Activated T-cell treated with anti-CD3 and anti-CD28 coated beads, Interleukin-2, amount 50 U/mL, for 72 hours (primary cell): ENCODE results near the gene CLK2. TPM values are rescaled to one million over a fixed set of nuclear protein-coding genes. Genes with fewer than 3 reads are reported as not detected.
"Not testable (repeated sequence)": the region's sequence is repeated elsewhere in the genome, so short reads cannot be mapped to it uniquely, and the experiment has no call there.

Source experiments
- ATAC-seq, 2 donors: fragments of 150-1000 bp; cut with Tn5 transposase; replicated peaks in 1 of 2; 2 replicates each; pipeline ENCODE4 v1.10.0; 2021; ENCODE audit warnings: moderate library complexity in 2 of 2, mild to moderate bottlenecking in 1 of 2
- DNase-seq, 2 donors: peaks; one replicate each; pipeline ENCODE4 v3.0.0; 2021 to 2022; ENCODE audit warnings: mixed read lengths in 1 of 2
- H3K27ac Mint-ChIP-seq: one replicate; pipeline ENCODE4 v1.8.0; 2022; ENCODE audit warnings: mild to moderate bottlenecking, moderate library complexity, mixed read lengths
- H3K27me3 Mint-ChIP-seq: one replicate; pipeline ENCODE4 v1.8.0; 2022; ENCODE audit warnings: low read depth, mixed read lengths
- H3K36me3 Mint-ChIP-seq, 2 donors: one replicate each; pipeline ENCODE4 v1.8.0; 2022; ENCODE audit warnings: mixed read lengths in 2 of 2, mild to moderate bottlenecking in 1 of 2; ENCODE audit not compliant: insufficient read depth in 2 of 2
- H3K4me1 Mint-ChIP-seq: one replicate; pipeline ENCODE4 v1.8.0; 2022; ENCODE audit warnings: low read depth, mixed read lengths
- H3K4me3 Mint-ChIP-seq, 2 donors: one replicate each; pipeline ENCODE4 v1.8.0; 2022; ENCODE audit warnings: mild to moderate bottlenecking in 2 of 2, mixed read lengths in 2 of 2, moderate library complexity in 2 of 2
- H3K9me3 Mint-ChIP-seq, 2 donors: one replicate each; pipeline ENCODE4 v1.8.0; 2022; ENCODE audit warnings: mixed read lengths in 2 of 2
- total RNA-seq, 2 donors: library from RNA; stranded (reverse); gene quantifications; one replicate each; pipeline ENCODE4 v1.2.3, GENCODE V29; 2022

CLK2 gene
- total RNA-seq, 2 donors from 2014 or later = 72.4 to 77.9 TPM

- DNase-seq = no peak
- Mint-ChIP-seq H3K9me3 (no peaks in the 10 kb centered on the region), H3K36me3 (peaks cover 3 to 11% of the 10 kb centered on the region in 2 donors), H3K27me3 (no peaks in the 10 kb centered on the region), H3K4me1 (peaks cover 39% of the 10 kb centered on the region), H3K4me3 (peak overlapping the region; percentile 85 to 92), H3K27ac (no peak overlapping the region)
- ATAC-seq = no peak
These were observed 19.5 kb downstream of the CLK2 start for GRCh38 chr1:155253797-155254196.

- H3K27me3 Mint-ChIP-seq = no peaks in the 10 kb centered on the region
- H3K4me1 Mint-ChIP-seq = peaks cover 39% of the 10 kb centered on the region
- peak overlapping the region; percentile 85 to 92 for H3K4me3 Mint-ChIP-seq
- ATAC-seq = no peak
- H3K9me3 Mint-ChIP-seq = no peaks in the 10 kb centered on the region
- H3K36me3 Mint-ChIP-seq = peaks cover 3 to 7% of the 10 kb centered on the region in 2 donors
- no peak overlapping the region for H3K27ac Mint-ChIP-seq
- DNase-seq = no peak
These were observed 20.1 kb downstream of the CLK2 start for GRCh38 chr1:155253208-155253607.

GRCh38 chr1:155251566-155251965 lies 21.7 kb downstream of the CLK2 start:
- Mint-ChIP-seq H3K4me3 (no peak overlapping the region), H3K27me3 (no peaks in the 10 kb centered on the region), H3K9me3 (no peaks in the 10 kb centered on the region), H3K4me1 (peaks cover 34% of the 10 kb centered on the region), H3K27ac (no peak overlapping the region), H3K36me3 (peaks cover under 1 to 2% of the 10 kb centered on the region in 2 donors)
- no peak for DNase-seq
- no peak for ATAC-seq

DNA sequence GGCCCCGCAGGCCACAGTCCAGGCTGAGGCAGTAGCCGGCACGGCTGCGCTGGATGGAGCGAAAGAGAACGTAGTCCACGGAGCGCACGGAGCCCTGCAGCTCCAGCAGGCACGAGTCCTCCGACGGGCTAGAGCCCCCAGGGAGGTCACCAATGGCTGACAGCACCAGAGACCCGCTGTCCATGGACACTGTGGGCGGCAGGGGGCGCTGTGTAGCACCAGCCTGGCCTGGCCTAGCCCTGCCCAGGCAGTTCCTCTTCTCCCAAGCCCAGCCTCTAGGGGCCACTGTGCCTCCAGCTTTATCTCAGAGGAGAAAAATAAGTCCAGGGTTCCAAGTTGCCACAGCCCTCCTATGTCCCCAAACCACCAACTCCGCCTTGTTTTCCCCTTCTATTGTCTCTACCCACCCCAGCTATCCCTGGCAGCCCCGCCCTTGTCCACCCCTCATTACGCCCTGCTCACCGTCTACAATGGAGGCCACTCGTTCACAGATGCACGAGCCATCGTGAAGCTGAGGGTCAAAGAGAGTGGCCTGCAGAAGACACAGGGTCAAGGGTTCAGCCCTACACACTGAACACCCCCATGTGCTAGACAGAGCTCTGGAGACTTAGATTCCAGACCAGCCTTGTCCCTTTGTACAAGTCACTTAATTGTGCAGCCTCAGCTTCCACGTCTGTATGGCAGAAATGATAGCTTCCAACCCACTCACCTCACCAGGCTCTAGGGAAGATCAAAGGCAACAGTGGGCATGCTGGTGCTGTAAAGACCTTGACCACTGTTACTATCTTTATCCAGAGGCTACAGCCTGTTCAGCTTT lies 22.5 kb downstream of the CLK2 start:
- H3K36me3 Mint-ChIP-seq = peaks cover 2 to 4% of the 10 kb centered on the region in 2 donors
- H3K27ac Mint-ChIP-seq = no peak overlapping the region
- H3K4me3 Mint-ChIP-seq = peak overlapping the region; percentile 73
- ATAC-seq (peak; percentile 96 to 97), DNase-seq (peak; percentile 98 to 99)
- H3K27me3 Mint-ChIP-seq = no peaks in the 10 kb centered on the region
- peaks cover 30% of the 10 kb centered on the region for H3K4me1 Mint-ChIP-seq
- H3K9me3 Mint-ChIP-seq = no peaks in the 10 kb centered on the region

GRCh38 chr1:155250246-155250632 lies 23.1 kb downstream of the CLK2 start:
- ATAC-seq = peak; percentile 53 to 59
- no peak overlapping the region for H3K27ac Mint-ChIP-seq
- H3K27me3 Mint-ChIP-seq = no peaks in the 10 kb centered on the region
- H3K36me3 Mint-ChIP-seq = peaks cover 2 to 4% of the 10 kb centered on the region in 2 donors
- DNase-seq = no peak
- H3K4me3 Mint-ChIP-seq = peak overlapping the region; percentile 73 to 79
- H3K4me1 Mint-ChIP-seq = peaks cover 30% of the 10 kb centered on the region
- H3K9me3 Mint-ChIP-seq = no peaks in the 10 kb centered on the region

DNA sequence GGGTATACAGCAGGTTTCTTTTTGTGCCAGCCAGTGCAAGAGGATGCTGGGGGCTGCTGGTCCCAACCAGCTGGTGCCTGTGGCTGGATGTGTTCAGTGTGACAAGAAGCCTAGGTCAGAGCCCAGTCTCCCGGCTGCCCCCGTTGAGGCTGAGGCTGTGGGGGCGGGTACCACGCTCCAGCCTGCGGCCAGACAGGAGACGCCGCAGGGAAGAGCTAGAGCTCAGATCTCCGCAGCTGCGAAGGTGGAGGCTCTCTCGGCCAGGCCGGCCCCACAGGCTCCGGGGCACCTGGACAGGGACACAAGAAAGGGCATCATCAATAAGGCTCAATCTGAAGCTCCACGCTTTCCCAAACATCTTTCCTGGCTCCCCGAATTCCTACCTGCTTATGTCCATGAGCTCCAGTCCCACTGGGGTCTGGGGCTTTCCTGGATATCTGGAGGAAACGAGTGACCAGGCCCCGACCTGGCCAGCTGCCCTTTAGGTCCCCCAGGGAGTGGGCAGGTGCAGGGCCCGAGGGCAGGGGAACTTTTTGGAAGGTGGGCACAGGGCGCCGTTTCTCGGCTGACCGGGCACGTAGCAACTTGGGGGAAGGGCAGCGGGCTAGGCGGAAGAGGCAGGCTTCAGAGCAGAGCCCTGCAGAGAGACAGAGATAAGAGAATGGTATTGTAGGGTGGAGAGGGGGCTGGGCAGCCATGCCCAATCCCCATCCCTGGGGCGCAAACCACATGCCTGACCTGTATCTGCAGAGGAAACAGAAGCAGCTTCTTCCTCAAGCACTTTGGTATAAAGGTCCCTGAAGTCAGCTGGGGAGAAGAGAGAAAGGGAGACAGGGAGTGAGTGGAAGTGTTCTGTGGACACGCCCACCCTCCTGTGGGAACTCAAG lies 25.4 kb downstream of the CLK2 start:
- peaks cover 32% of the 10 kb centered on the region for H3K4me1 Mint-ChIP-seq
- no peak overlapping the region for H3K4me3 Mint-ChIP-seq
- ATAC-seq = no peak
- no peak overlapping the region for H3K27ac Mint-ChIP-seq
- H3K27me3 Mint-ChIP-seq = no peaks in the 10 kb centered on the region
- H3K9me3 Mint-ChIP-seq = no peaks in the 10 kb centered on the region
- no peak for DNase-seq
- H3K36me3 Mint-ChIP-seq = peaks cover 2 to 5% of the 10 kb centered on the region in 2 donors

GRCh38 chr1:155246796-155247195 lies 26.5 kb downstream of the CLK2 start:
- not testable (repeated sequence) for H3K4me3 Mint-ChIP-seq, H3K27me3 Mint-ChIP-seq, H3K9me3 Mint-ChIP-seq, H3K36me3 Mint-ChIP-seq, DNase-seq, H3K27ac Mint-ChIP-seq, ATAC-seq
- H3K4me1 Mint-ChIP-seq = peaks cover 43% of the 10 kb centered on the region

GRCh38 chr1:155245163-155245524 lies 28.2 kb downstream of the CLK2 start:
- DNase-seq (no peak), ATAC-seq (no peak)
- H3K27me3 Mint-ChIP-seq = no peaks in the 10 kb centered on the region
- no peaks in the 10 kb centered on the region for H3K9me3 Mint-ChIP-seq
- peak overlapping the region; percentile 77 to 79 for H3K4me3 Mint-ChIP-seq
- H3K4me1 Mint-ChIP-seq = peaks cover 52% of the 10 kb centered on the region
- H3K36me3 Mint-ChIP-seq = peaks cover 3 to 5% of the 10 kb centered on the region in 2 donors
- peak overlapping the region; percentile 10 for H3K27ac Mint-ChIP-seq

GRCh38 chr1:155244368-155245162 lies 28.7 kb downstream of the CLK2 start:
- Mint-ChIP-seq H3K36me3 (peaks cover 3 to 5% of the 10 kb centered on the region in 2 donors), H3K27me3 (no peaks in the 10 kb centered on the region), H3K4me1 (peaks cover 53% of the 10 kb centered on the region), H3K9me3 (no peaks in the 10 kb centered on the region), H3K27ac (peak overlapping the region; percentile 93), H3K4me3 (peak overlapping the region; percentile 77 to 79)
- ATAC-seq (peak; percentile 95 to 97), DNase-seq (peak; percentile 96 to 97)

DNA sequence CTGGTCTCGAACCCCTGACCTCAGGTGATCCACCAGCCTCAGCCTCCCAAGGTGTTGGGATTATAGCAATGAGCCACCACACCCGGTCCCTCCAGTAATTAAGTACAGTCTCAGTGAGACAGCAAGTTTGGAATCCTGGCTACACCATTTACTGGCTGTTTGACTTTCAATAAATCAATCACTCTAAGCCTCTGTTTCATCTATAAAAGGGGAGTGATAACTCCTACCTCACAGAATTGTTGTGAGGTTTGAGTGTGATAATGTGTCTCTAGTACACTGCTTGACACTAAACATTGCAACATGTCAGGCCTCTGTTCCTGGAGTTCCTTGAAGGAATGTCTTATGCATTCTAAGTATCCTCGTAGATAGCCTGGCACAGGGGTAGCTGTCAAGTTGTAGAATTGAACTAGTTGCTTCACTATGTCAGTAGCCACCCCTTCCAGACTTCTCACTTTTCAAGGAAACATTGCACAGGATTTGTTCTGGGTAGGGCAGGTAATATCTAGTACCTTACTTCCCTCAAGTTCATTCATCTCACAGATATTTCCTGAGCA lies 30.4 kb downstream of the CLK2 start:
- peaks cover 53% of the 10 kb centered on the region for H3K4me1 Mint-ChIP-seq
- ATAC-seq = no peak

GRCh38 chr1:155241841-155242264 lies 31.5 kb downstream of the CLK2 start:
- no peaks in the 10 kb centered on the region for H3K9me3 Mint-ChIP-seq
- peaks cover 4 to 5% of the 10 kb centered on the region in 2 donors for H3K36me3 Mint-ChIP-seq
- ATAC-seq = no peak
- H3K27ac Mint-ChIP-seq = no peak overlapping the region
- H3K4me1 Mint-ChIP-seq = peaks cover 53% of the 10 kb centered on the region
- peak overlapping the region; percentile 79 to 88 for H3K4me3 Mint-ChIP-seq
- H3K27me3 Mint-ChIP-seq = no peaks in the 10 kb centered on the region
- no peak for DNase-seq

More for the DNA sequence above, 30.4 kb downstream of the CLK2 start:
- Mint-ChIP-seq H3K36me3 (peaks cover 3 to 5% of the 10 kb centered on the region in 2 donors), H3K9me3 (no peaks in the 10 kb centered on the region), H3K4me3 (peak overlapping the region; percentile 79 to 90), H3K27ac (peak overlapping the region; percentile 44), H3K27me3 (no peaks in the 10 kb centered on the region)
- DNase-seq = no peak

GRCh38 chr1:155241069-155241679 lies 32.1 kb downstream of the CLK2 start:
- Mint-ChIP-seq H3K4me3 (peak overlapping the region; percentile 79 to 88), H3K4me1 (peaks cover 53% of the 10 kb centered on the region), H3K36me3 (peaks cover 2 to 3% of the 10 kb centered on the region in 2 donors)

More at GRCh38 chr1:155241069-155241679, 32.1 kb downstream of the CLK2 start:
- ATAC-seq (peak; percentile 47 to 52), DNase-seq (peak; percentile 66 to 70)
- H3K27me3 Mint-ChIP-seq = no peaks in the 10 kb centered on the region
- peak overlapping the region; percentile 83 for H3K27ac Mint-ChIP-seq
- H3K9me3 Mint-ChIP-seq = no peaks in the 10 kb centered on the region
